GM18505 (cell line): Measurements from ENCODE around the gene MAP4K4.

Source experiments
- ATAC-seq: cut with Tn5 transposase; IDR thresholded peaks from one replicate; pipeline ENCODE4 v1.9.1; 2021; ENCODE audit not compliant: unreplicated experiment
- POLR2A ChIP-seq: IDR thresholded peaks from 4 replicates; pipeline ENCODE4 v1.6.1; 2011; ENCODE audit warnings: borderline replicate concordance; ENCODE audit not compliant: insufficient read depth, insufficient read length; ENCODE audit errors: extremely low read depth

Gene MAP4K4

GRCh38 chr2:101821059-101821805 lies 123.7 kb downstream of the MAP4K4 start:
- no peak for ATAC-seq
- no peak for TF ChIP-seq POLR2A

- no peak for TF ChIP-seq POLR2A
- ATAC-seq = no peak
Observed at GRCh38 chr2:101821828-101822458, 124.4 kb downstream of the MAP4K4 start.

GRCh38 chr2:101823347-101823791 lies 125.9 kb downstream of the MAP4K4 start:
- TF ChIP-seq POLR2A = no peak
- peak; percentile 53 for ATAC-seq

- no peak for TF ChIP-seq POLR2A
- ATAC-seq = no peak
Observed at GRCh38 chr2:101823859-101824258, 126.4 kb downstream of the MAP4K4 start.

GRCh38 chr2:101826716-101827115 lies 129.2 kb downstream of the MAP4K4 start:
- no peak for ATAC-seq
- TF ChIP-seq POLR2A = no peak

GRCh38 chr2:101827246-101827645 lies 129.7 kb downstream of the MAP4K4 start:
- TF ChIP-seq POLR2A = no peak
- no peak for ATAC-seq

GRCh38 chr2:101828257-101828656 lies 130.8 kb downstream of the MAP4K4 start:
- no peak for TF ChIP-seq POLR2A
- ATAC-seq = no peak

- no peak for ATAC-seq
- no peak for TF ChIP-seq POLR2A
Observed at GRCh38 chr2:101828673-101829334, 131.3 kb downstream of the MAP4K4 start.

GRCh38 chr2:101829429-101829828 lies 131.9 kb downstream of the MAP4K4 start:
- TF ChIP-seq POLR2A = no peak
- ATAC-seq = no peak

GRCh38 chr2:101830146-101830545 lies 132.6 kb downstream of the MAP4K4 start:
- ATAC-seq = no peak
- TF ChIP-seq POLR2A = no peak

GRCh38 chr2:101830555-101830954 lies 133.0 kb downstream of the MAP4K4 start:
- ATAC-seq = no peak
- TF ChIP-seq POLR2A = no peak

GRCh38 chr2:101831351-101831865 lies 133.9 kb downstream of the MAP4K4 start:
- no peak for TF ChIP-seq POLR2A
- peak; percentile 64 for ATAC-seq

GRCh38 chr2:101832114-101832513 lies 134.6 kb downstream of the MAP4K4 start:
- ATAC-seq = no peak
- TF ChIP-seq POLR2A = no peak
